K562 treated with DMSO at 1 percent for 24 hours (cell line): Measurements from ENCODE around the gene VPS29. TPM values are rescaled to one million over a fixed set of nuclear protein-coding genes. Genes with fewer than 3 reads are reported as not detected.

Source experiments
- total RNA-seq: library from RNA; unstranded; fragments of 300-600 nt; gene quantifications from 2 replicates; pipeline ENCODE4 v1.2.3, GENCODE V29; 2022; ENCODE audit warnings: low read depth; ENCODE audit not compliant: insufficient read depth

The VPS29 gene
- total RNA-seq: 136 and 150 TPM in 2 replicates

DNA sequence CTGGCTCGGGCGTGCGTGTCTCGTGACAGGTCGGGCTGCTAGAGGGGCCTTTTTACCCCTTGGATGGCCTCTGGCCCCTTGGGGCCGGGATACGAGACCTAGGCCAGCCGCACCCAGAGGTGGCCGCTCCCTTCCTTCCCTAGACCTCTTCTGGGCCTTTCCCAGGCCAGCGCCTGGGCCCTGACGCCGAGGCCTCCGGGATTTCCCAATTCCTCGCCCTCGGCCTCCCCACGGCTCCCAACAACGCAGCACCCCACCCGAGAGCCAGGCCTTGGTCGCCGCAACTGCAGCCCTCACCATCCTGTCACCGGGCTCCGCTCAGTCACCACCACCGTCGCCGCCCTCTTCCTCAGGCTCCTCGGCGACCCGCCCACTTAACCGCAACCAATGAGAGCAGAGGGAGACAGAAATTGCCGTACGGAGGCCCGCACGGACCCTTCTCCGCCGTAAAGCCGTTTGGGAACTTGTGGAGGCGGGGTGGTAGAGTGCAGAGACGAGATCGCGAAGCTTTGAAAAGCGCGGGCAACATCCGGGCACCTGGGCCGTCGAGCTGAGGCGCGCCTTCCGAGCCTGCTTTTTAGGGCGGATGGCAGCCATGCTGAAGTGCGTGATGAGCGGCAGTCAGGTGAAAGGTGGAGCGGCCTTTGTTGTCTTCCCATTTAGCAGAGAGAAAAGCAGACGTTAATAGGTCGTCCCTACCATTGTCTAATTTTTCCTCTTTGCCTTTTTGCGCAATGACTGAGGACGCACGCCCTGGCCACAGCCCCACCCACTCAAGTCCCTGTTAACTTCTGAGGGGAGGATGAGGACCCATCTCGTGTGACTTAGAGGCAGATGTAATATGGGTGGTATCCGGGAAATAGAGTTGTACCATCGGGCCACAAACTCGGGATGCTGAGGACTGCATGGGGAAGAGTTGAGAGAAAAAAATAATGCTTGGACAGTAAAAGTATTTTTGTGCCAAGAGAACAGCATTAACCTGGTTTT is at the start of gene VPS29, which contains the start of gene RAD9B:
Gene VPS29, minus strand, starts transcription at position 360 of the 987 bp plus-strand sequence. Its CDS starts 60 bp downstream, at position 300.
Gene RAD9B, plus strand, starts transcription at position 580 of the 987 bp plus-strand sequence. Its CDS starts 7 bp downstream, at position 587.

DNA sequence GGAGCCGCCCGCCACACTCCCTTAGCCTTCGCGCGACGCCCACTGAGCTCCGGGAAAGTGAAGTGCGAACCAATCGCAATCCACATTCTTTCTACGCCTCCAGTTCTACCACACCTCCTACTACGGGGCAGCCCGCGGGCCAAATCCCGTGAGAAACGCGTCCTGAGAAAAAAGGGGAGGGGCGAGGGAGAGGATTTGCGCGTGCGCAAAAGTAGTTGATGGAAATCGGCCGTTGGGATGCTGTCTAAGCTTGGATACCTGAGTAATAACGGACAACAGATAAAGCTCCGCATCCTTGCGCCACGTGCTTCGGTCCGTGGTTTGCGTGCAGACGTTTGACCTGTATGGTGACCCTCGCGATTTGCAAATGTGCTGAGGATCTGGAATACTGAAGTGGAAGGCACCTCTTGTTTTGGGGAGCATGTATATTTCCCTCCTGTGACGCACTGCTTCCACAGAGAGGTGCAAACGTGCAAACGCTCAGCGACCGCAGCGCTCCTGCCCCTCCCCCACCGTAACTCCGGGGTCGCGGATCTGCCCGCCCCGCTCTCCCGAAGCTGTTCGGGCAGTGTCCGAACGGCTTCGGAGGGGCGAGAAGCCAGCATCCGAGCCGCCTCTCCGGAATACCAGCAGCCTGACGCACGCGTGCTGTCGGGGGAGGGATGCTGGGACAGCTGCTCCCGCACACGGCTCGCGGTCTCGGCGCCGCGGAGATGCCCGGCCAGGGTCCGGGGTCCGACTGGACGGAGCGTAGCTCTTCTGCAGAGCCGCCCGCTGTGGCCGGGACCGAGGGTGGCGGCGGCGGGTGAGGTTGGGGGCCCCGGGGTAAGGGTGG is 33.5 kb downstream of the VPS29 start, which contains the start of the genes FAM216A and GPN3:
Gene FAM216A, plus strand, starts transcription at position 632 of the 835 bp plus-strand sequence. Its CDS starts 31 bp downstream, at position 663.
Gene GPN3, minus strand, starts transcription at position 44 of the 835 bp plus-strand sequence. CDS start 54 bp downstream, outside the sequence.

DNA sequence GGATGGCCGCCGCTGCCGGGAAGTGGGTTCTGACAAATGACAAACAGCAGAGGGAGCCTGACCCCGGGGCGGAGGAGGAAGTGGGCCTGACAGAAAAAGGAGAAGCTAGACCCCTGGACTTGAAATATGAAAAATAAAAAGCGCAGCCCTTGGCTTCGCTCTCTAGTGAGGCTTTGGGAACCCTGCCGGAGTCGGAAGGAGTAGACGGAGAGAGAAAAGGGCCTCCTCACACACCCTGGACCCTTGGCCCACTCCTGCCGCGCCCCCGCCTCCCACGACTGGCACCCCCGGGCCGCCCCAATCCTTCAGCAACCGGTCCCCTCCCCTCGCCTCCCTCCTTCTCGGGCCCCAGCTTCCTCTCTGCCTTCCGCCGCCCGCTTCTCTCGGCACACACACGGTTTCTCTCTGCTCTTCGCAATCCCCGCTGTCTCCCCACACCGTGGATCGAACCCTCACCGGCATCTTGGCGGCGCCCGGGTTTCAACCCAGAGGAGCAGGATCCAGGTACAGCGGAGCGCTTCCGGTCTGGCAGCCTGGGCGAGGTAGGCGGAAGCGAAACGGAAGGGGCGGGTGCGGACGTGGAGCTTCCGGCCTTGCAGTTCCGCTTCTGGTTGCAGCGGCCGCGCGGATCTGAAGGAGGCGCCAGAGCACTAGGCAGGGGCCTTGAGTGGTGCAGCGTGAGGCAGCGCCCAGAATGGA is 52.0 kb downstream of the VPS29 start, which contains the start of gene ARPC3:
Gene ARPC3, minus strand, starts transcription at position 539 of the 699 bp plus-strand sequence. Its CDS starts 77 bp downstream, at position 462.

Other genes starting within 250 kb of the VPS29 start
- gene ATP2A2, start 220.9 kb downstream of the VPS29 start, total RNA-seq: 134 and 145 TPM in 2 replicates
- gene ANAPC7, start 98.4 kb downstream of the VPS29 start, total RNA-seq: 63.5 and 65.2 TPM in 2 replicates
- 193 and 212 TPM in 2 replicates for gene ARPC3, start 51.8 kb downstream of the VPS29 start, total RNA-seq
- gene GPN3, start 33.9 kb downstream of the VPS29 start, total RNA-seq: 32.1 and 34.6 TPM in 2 replicates
- gene FAM216A, start 33.3 kb downstream of the VPS29 start, total RNA-seq: 11.5 TPM in 2 replicates
- gene RAD9B, start 220 bp upstream of the VPS29 start, total RNA-seq: 0.32 and 0.43 TPM in 2 replicates
- gene PPTC7, start 81.2 kb upstream of the VPS29 start, total RNA-seq: 11.1 and 13.6 TPM in 2 replicates
- 8.9 and 13.7 TPM in 2 replicates for gene TCTN1, start 112.0 kb upstream of the VPS29 start, total RNA-seq
- gene HVCN1, start 187.0 kb upstream of the VPS29 start, total RNA-seq: 6.0 and 10.9 TPM in 2 replicates
- 110 and 144 TPM in 2 replicates for gene PPP1CC, start 240.8 kb upstream of the VPS29 start, total RNA-seq